CD4-positive, alpha-beta T cell treated with Interleukin-4 for 1 hour (primary cell): ENCODE data around the gene ADAMTS12.
A peak's percentile ranks its signal among the peaks of the same experiment; 100 is the strongest.

Experiments used
- DNase-seq, 2 donors: peaks; one replicate each; pipeline ENCODE4 v3.0.0-alpha.2; 2020 to 2022

The ADAMTS12 gene

DNA sequence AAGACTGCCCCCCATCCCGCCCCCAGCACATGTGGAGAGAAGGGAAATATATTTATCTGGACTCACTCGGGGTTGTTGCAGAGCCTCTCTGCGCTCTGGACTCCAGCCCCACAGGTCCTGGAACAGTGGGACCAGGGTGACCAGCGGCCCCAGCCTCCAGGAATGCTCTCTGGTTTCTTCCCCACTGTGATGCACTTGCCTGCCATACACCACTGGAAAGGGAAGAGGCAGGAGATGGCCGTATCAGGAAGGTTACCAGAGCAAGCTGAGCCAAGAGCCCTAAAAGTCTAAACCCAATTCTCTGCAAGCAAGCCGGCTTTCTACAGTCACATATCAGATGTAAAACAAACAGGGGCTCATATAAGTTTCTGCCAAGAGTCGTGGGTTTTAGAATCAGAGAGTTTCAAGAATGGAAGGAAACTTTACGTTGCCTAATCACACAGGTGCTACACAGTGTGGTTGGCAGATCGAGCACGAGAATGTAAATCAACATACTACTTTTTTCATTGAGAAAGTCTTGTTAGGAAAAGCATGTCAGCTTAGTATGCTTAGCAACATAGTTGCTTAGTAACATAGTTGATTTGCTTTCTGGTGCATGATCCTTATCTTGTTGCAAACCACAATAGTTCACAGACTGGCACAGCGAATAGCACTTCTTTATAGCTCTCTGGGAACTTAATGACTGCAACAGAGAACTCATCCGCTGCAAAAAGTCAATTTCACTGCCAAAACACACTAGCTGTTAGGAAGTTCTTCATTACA is 249.9 kb downstream of the ADAMTS12 start:
- DNase-seq, result peak in 1 of 2 donors; percentile 5

DNA sequence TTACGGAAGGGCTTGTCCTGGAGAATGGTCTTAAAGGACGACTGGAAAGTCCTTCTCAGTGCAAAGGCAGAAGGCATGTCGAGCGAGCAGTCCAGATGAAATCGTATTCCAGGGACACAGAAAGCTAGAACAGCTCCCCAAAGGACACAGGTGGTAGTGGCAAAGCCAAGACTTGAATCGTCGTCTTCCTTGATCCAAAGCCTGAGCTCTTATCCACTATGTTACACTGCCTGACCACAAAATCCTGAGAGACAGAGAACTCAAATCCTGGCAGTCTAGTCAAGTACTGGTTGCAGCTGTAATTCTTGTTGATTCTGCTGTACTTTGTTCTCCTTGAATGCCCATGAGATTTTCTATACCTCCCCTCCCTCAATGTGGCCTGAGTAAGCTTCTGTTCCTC is 252.3 kb downstream of the ADAMTS12 start:
- DNase-seq, result no peak

DNA sequence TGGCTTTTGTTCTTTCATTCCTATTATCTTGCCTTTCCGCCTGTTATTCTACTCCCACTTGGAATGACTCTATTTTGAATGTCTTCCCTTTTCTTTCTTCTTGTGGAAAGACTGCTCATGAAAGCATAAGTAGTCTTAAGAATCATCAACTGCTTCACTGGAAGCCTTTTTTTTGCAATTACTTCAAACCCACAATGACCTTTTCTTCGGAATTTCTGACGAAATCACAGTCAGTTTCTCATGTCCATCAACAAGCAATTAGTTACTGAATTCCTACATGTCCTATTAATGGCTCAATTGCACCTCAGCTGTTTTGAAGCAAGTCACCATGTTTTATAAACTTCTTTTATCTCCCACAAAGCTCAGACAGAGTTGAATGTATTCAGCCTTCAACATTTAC is 254.8 kb downstream of the ADAMTS12 start:
- DNase-seq, result no peak

DNA sequence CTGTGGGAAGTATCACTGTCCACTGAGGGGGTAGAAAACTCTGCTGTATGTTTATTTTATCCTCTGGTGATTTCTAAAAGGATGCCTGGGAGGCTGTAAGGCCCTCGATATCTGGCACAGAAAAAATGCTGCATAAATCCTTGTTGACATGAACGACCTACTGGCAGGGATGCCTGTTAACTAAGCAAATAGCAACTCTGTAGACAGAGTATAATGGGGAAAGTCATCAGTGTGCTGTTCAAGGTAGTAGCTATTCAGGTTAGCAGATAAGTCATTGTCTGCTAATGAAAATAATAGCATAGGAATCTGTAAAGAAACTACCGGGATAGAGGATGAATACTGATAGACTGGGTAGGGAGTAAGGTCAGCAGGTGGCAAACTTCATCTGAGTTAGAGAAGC is 256.2 kb downstream of the ADAMTS12 start:
- no peak for DNase-seq

DNA sequence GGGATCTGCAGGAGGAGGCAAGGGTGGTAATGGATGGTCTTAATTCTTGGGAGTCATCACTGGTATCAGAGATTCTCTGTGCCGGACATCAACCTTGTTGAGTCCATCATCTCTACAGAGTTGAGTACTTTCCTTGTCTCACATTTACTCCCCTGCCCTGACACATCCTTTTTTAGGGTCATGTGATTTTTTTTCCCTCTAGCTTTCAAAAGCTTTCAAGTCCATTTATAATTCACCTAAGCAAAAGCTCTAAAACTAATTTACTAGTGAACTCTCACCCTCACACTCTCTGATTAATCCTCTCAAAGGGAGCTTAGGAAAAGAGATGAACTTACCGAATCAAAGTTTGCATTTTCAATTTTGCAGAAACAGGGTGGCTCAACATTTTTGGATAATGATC is 258.1 kb downstream of the ADAMTS12 start:
- no peak for DNase-seq

DNA sequence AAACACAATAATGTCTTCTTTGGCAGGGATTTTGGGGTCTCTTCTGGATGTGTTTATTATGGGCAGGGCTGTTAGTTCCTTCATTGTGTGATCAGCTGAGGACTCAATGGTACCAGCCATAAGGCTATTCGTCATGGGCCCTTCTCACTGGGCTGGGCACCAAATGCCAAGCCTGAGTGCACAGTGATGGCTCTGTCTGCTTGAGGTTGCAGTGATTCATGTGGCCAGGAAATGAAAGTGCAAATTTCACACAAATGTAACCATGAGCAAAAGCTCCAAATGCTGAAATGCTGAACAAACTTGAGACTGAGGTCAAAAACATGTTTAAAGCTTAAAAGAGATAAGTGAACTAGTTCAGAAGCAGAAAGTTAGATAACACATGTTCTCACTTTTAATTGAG is 260.0 kb downstream of the ADAMTS12 start:
- no peak for DNase-seq

DNA sequence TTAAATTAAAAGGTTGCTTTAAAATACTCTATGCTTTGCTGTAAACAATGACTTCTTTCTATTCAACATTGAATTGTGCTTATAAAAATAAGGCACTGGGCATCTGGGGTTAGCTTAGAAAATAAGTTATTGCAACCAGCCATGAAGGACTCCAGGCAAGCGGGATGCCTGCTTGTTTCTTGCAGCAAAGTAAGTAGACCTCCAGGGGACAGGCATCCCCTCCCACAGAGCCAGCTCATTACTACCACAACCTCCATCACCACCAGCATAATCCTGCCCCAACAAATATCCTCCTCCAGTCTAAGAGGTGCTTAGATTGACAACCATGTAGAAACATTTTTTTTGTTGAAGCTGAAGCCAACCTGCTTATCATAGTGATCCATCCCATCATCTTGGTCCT is 260.7 kb downstream of the ADAMTS12 start:
- DNase-seq, result no peak

DNA sequence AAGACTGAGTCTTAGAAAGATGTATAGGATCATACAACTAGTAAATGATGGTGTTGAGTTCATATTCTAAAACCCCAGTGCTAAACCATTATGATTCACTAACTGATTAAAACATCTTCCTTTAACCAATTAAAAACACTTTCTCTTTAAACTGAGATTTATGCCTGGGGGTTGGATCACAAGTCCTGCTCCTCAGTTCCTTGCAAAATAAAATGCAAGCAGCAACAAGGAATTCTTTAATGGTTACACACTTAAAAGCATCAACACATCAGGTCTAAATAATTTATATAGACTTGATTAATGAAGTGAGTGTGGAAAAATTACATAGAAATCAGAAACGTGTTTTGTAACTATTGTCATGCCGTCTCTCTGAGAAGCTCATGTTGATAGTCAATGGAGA is 261.8 kb downstream of the ADAMTS12 start:
- DNase-seq, result no peak

DNA sequence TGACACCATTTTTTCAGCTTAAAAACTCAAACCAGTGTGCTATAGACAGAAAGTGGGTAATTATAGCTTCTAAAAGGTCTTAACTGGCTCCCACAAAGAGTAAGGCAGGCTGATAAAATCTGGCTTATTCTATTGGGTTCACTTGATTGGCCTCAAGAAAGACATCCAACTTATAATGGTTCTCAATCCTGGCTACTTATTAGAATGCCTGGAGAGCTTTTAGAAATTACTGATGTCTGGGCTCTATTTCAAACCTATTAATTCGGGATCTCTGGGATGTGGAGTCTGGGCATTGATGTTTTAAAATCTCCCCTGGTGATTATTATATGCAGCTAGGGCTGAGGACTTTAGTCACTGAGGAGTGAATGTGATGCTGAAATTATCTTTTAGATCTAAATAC is 263.0 kb downstream of the ADAMTS12 start:
- no peak for DNase-seq

DNA sequence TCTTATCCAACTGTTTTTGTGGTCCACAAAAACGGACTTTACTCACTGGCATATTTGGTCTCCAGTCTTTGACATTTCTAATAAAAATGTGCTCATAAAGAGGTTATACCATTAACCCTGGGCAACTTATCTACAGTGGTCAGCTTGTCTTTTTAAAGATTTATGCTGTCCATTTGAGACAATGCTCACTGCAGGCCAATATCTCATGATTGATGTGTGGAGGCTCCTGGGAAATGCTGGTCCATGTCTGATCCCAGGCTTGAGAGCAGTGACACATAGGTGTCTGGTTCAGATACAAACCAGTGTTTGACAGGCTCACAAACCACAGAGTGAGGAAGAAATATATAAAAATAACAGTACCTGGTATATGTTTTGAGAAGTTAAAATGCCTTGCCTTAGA is 270.3 kb downstream of the ADAMTS12 start:
- DNase-seq, result no peak

DNA sequence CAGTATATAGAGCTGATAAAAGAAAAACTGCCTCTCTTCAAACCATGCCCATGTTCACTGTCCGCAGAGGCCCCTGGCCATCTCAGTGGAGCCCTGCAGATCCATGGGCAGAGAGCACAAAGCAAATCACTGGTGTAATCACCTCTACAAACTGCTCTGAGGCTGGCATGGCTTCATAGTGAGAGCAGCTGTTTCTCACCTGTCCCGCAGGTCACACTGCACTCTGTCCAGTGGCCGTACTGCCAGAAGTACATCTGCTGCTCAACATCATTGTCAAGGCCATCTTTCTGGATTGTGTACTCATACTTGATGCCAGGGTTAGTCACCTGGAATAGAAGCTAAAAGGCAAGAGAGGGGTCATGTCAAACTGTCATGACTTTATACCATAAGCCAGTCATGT is 277.8 kb downstream of the ADAMTS12 start:
- DNase-seq, result no peak

DNA sequence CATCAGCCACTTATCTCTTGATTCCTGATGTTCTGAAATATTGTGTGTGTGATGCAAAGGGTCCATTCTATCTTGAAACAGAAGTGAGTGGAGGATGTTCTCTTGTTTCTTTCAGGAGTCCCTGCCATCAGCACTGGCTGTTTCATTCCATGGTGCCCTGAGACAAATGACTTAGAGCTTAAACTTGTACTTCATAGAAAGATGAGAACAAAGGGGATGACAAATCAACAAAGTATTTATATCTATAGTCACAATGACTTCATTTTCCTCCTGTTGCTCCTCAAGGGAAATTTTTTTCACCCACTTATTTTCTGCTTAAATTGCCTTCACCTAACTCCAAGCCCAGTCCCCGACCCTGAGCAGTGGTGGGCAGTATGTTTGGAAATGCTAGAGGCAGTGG is 279.4 kb downstream of the ADAMTS12 start:
- no peak for DNase-seq

DNA sequence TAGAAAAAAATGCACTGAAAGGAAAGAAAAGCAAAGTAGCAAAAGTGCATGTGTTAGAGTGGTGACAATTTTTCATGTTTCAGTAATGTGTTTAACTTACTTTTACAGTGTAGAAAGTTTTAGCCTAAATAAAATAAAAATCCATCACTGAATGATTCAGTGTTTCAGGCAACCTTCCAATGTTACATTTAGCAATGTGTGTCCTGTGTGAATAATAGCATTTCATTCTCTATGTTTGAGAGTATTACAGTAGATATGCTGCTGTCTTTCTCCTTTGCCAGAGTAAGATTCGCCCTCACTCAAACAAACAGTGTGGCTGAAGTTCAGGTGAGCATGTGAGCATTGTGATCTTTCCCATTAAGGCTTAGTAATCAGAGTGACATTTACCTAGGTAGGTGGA is 279.9 kb downstream of the ADAMTS12 start:
- no peak for DNase-seq

DNA sequence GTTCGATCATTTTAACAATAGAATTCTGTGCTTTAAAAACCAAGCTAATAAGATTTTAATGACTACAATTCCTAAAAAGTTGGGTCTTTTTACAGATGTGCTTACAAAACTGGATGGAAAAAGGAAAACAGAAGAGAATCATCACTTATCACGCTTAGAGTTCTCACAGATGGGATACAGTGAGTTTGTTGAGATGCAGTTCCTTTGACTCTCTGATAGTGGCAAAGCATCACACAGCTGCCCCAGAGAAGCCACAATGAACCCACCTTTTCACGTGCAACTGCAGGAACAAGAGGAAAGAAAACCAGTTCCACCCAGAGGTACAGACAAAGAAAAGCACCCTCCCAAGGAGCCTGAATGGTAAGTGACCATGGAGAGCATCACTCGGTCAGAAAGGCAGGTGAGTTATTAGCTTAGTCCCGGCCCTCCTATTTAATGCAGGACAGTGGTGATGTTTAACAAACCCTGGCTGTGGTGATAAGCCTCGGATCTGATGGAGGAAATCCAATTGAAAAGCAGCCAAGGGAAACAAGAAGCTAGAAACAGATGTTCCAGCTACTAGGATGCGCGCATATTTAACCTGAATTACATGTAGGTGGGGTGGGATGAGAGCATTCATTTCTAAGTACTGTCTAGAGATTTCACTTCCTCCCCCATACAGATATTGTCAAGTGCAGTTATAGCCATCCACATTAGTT is 283.3 kb downstream of the ADAMTS12 start:
- DNase-seq, result no peak

DNA sequence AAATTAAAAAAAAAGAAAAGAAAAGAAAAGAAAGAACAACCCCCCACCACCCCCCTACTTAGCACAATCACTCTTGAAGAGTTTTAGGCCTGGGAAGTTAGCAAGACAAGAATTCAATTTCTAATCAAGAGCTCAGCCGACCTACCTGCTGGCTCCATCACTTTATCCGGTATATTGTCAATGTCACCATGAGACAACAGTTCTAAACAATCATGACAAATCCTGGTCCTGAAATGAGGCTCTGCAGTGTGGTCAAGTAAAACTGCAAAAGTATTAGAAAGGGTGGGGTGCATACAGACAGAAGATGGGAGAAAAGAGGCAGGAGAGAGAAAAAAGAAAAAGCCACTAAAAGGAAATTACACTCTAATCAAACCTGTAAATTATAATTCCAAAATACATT is 287.3 kb downstream of the ADAMTS12 start:
- DNase-seq, result no peak

DNA sequence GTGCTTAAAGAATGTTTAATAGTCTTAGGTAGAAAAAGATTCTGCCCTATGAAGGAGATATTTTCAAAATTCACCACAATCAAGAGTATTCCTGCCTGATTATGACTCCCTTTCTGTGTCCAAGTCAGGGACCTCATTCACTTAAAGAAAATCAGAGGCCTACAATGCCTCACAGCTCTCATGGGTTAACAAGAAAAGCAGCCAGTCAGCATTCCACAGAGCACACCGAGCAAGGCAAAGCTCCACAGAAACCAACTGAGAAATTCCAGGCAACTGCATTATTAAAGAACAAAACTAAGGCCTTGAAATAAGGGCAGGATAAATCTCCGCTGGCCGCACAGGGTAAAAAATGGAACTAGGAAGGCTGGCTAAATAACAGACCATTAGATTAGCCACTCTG is 289.9 kb downstream of the ADAMTS12 start:
- no peak for DNase-seq

DNA sequence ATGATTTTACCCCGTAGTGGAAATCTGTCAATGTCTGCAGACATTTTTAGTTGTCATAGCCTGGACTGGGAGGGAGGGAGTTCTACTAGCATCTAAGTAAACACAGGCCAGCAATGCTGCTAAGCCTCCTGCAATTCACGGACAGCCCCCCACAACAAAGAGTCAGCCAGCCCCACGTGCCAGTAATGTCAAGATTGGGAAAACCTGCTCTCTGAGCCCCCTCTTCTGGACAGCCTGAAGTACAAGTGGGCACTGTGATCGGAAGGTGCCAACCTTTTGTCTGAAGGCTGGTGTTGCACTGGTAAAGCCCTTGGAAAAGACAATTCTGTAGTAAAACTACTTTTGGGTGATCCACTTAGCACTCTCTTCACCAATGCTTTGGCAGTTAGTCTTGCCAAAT is 296.5 kb downstream of the ADAMTS12 start:
- DNase-seq, result no peak

DNA sequence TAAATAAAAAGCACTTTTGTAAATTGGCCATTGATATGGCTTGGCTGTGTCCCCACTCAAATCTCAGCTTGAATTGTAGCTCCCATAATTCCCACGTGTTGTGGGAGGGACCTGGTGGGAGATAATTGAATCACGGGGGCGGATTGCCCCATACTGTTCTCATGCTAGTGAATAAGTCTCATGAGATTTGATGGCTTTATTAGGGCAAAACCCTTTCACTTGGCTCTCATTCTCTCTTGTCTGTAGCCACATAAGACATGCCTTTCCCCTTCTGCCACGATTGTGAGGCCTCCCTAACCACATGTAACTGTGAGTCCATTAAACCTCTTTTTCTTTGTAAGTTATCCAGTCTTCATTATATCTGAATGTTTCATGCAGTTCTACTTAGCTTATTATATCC is 297.8 kb downstream of the ADAMTS12 start:
- no peak for DNase-seq

DNA sequence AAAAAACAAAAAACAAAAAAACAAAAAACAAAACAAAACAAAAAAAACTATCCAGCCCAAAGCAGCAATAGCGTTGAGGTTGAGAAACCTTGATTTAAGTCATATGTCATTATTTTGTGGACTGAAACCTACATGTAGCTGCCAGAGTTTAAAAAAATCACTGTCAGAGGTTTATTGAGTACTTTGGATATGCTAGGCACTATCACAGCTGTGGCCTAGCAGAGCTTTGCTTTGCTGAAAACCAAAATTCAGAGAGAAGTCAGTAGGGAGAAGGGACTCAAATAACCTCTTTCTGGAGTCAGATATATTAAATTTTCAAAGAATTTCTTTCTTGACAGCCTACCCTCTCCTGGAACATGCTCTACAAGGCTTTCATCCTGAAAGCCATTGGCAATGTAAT is 299.5 kb downstream of the ADAMTS12 start:
- DNase-seq, result no peak

DNA sequence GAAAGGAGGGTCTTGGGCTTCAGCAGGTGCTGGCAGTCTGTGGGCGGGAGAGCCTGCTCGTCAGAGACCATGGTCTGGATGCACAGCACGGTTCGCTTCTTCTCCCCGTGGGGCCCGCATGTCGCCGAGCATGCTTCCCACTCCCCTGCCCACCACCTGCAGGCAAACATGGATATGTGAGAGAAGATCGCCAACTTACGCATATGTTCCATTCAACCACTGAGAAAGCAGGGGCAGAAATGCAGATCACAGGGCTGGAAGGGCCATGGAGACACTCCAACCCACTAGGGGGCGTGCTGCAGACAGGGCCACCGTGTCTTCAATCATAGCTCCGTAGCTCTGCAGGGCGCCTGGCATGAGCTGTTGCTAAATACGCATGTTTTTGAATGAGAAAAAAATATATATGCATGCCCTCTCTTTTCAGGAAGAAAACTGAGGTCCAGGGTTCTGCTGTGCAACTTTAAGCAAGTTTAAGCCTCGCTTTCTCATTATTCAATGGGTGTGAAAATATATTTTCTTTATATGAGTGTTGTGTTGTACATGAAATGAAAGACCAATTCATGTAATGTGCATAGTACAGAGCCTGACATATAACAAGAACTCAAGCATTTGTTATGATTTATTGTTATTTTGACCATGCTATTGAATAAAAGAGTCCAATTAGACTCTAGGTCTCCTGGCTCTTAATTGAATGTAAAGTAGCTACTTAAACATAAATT is 303.0 kb downstream of the ADAMTS12 start:
- DNase-seq, result peak; percentile 16 to 18

DNA sequence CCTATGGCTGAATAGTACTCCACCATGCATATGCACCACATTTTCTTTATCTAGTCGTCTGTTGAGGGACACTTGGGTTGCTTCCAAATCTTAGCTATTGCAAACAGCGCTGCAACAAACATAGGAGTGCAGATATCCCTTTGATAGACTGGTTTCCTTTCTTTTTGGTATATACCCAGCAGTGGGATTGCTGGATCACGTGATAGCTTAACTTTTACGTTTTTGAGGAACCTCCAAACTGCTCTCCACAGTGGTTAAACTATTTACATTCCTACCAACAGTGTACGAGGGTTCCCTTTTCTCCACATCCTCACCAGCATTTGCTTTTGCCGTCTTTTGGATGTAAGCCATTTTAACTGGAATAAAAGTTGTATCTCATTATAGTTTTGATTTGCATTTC is 308.5 kb downstream of the ADAMTS12 start:
- DNase-seq, result no peak

DNA sequence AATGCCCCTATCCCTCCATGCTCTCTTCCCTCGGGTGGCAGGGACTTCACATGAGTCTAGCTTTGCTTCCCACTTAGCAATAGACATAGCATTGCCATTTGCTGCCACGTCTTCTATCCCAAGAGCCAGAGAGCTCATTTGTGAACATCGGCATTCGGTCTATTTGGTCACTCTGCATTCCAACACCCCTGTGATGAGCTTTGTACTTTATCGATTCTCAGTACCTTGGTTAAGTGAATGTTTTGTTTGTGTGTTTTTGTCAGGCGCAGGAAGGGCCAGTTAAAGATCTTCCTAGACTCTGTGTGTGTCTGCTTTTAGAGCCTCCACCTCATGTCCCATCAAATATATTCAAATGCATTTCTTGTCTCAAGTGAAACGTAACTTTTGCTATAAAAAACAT is 309.4 kb downstream of the ADAMTS12 start:
- no peak for DNase-seq

DNA sequence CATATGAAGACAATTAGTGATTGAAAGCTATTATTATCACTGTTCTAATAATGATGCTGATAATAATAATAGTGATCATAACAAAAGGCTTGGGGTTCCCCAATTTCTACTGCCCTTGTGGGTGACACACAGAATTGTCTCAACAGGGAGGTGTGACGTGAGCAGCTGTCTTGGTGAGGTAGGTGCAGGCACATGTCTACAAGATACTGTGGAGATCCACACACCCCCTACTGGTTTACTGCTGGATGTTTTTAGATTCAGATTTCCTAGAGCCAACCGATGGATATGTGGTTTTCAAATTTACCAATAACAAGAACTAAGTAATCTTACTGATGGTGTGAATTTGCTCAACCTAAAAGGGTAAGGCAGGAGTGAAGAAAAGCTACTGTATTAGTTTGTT is 312.0 kb downstream of the ADAMTS12 start:
- no peak for DNase-seq

DNA sequence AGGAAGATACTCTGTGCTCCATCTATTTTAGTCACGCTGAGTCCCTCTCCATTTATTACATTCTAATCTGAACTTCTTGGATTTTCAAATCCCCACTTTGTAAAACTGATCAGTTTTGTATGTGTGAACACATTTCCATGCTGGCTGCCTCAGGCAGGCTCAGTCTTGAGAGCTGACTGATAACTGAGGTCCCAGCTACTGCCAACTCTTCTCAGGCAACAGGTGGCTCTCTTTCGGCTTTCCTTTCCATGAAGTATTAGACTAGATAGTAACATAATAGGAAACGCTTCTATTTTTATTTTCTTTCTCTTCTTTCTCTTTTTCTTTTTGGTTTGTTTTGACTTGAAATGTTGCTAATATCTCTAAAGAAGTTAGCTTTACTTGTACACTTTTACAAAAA is 312.6 kb downstream of the ADAMTS12 start:
- DNase-seq, result no peak
